Panc1 (cell line): Measurements from ENCODE around the gene KCNC3. TPM values are rescaled to one million over a fixed set of nuclear protein-coding genes. Genes with fewer than 3 reads are reported as not detected.

ENCODE experiments used
- ATAC-seq: fragments of 200-7000 bp; cut with Tn5 transposase; 2 replicates; pipeline ENCODE4 v1.9.1; 2020; ENCODE audit warnings: mild to moderate bottlenecking, moderate library complexity
- BruUV-seq: library from RNA; stranded (reverse); fragments of 400-500 nt; replicated peaks from 2 replicates; lab custom pipeline; 2021; lab: Mats Ljungman, UMichigan
- CTCF ChIA-PET: fragments of 300-600 bp; sonication (Branson Sonifier 250); formaldehyde crosslinking; loops from one replicate; lab custom pipeline; 2022; ENCODE audit warnings: antibody characterized with exemption; lab: Charles Lee
- POLR2A ChIA-PET: fragments of 300-600 bp; sonication (Branson Sonifier 250); formaldehyde crosslinking; loops from one replicate; lab custom pipeline; 2022; ENCODE audit warnings: antibody characterized with exemption; lab: Charles Lee
- DNase-seq: peaks from one replicate; pipeline ENCODE4 v3.0.0-alpha.2; 2010; ENCODE audit warnings: low read depth, low spot score
- H3K27ac ChIP-seq: 2 replicates; pipeline ENCODE4 v1.5.1; 2011; ENCODE audit warnings: mild to moderate bottlenecking, low read length, inconsistent platforms
- H3K27me3 ChIP-seq: fragments of 200-500 bp; sonication (Bioruptor generic); 2 replicates; pipeline ENCODE4 v1.6.0; 2014; ENCODE audit warnings: low read length, inconsistent platforms; ENCODE audit not compliant: control insufficient read depth, insufficient read depth
- H3K36me3 ChIP-seq: fragments of 200-500 bp; sonication (Bioruptor generic); 2 replicates; pipeline ENCODE4 v1.5.1; 2014; ENCODE audit warnings: inconsistent platforms, mild to moderate bottlenecking, low read length, moderate library complexity; ENCODE audit not compliant: control insufficient read depth, insufficient read depth
- H3K4me1 ChIP-seq: 2 replicates; pipeline ENCODE4 v1.5.1; 2011; ENCODE audit warnings: inconsistent platforms, mild to moderate bottlenecking, low read length, moderate library complexity; ENCODE audit not compliant: control insufficient read depth, insufficient read depth
- H3K4me3 ChIP-seq, 2 experiments: 2 replicates each; pipeline ENCODE4 v1.5.1; 2011 to 2012; ENCODE audit warnings: low read depth in 2 of 2, low read length in 2 of 2, mild to moderate bottlenecking in 2 of 2, inconsistent platforms in 1 of 2, moderate library complexity in 1 of 2
- H3K9me3 ChIP-seq: fragments of 200-500 bp; sonication (Bioruptor generic); 2 replicates; pipeline ENCODE4 v1.5.1; 2014; ENCODE audit warnings: low read depth, mild to moderate bottlenecking, inconsistent platforms, low read length, moderate library complexity; ENCODE audit not compliant: control insufficient read depth, insufficient read depth
- CTCF ChIP-seq: fragments of 450-650 bp; IDR thresholded peaks from 2 replicates; pipeline ENCODE4 v1.5.1; 2017; ENCODE audit warnings: mild to moderate bottlenecking
- POLR2AphosphoS5 ChIP-seq: IDR thresholded peaks from 2 replicates; pipeline ENCODE4 v1.6.1; 2012; ENCODE audit warnings: mild to moderate bottlenecking, low read depth, low read length, moderate library complexity
- REST ChIP-seq, 2 experiments: IDR thresholded peaks; 2 replicates each; pipeline ENCODE4 v1.6.1; 2011 to 2012; ENCODE audit warnings: low read depth in 2 of 2, control low read depth in 1 of 2, low read length in 1 of 2, mild to moderate bottlenecking in 1 of 2, moderate library complexity in 1 of 2; ENCODE audit not compliant: insufficient read depth in 1 of 2
- SIN3A ChIP-seq: IDR thresholded peaks from 2 replicates; pipeline ENCODE4 v1.6.1; 2012; ENCODE audit warnings: low read depth, mild to moderate bottlenecking, low read length, moderate library complexity, borderline replicate concordance; ENCODE audit not compliant: insufficient read depth
- TCF7L2 ChIP-seq: IDR thresholded peaks from 2 replicates; pipeline ENCODE4 v1.6.1; 2011; ENCODE audit warnings: mild to moderate bottlenecking, low read depth, low read length, inconsistent platforms
- in situ Hi-C: cut with HindIII; loops from 2 replicates; pipeline ENCODE4 v1.10.0; 2016; ENCODE audit warnings: low sequenced_read_pairs, low pct_unique_long_range_greater_than_20kb
- intact Hi-C: fragments of 100-400 bp; cut with micrococcal nuclease; formaldehyde crosslinking; loops from one replicate; pipeline ENCODE4 v1.10.0; 2022; ENCODE audit not compliant: unreplicated experiment
- total RNA-seq: library from RNA; stranded (reverse); gene quantifications from one replicate; pipeline ENCODE4 v1.2.1, GENCODE V29; 2021; ENCODE audit not compliant: unreplicated experiment

KCNC3 gene
- total RNA-seq, 1 experiment from 2014 or later, result 10.8 TPM

GRCh38 chr19:50285833-50286232 lies 43.3 kb downstream of the KCNC3 start:
- BruUV-seq, result no TSS peak
- POLR2A ChIA-PET, result no interaction called here
- no peaks in the 10 kb centered on the region for H3K27me3 ChIP-seq
- DNase-seq (no peak), ATAC-seq (no peak)
- H3K4me3 ChIP-seq, result no peak overlapping the region
- TF ChIP-seq SIN3A (no peak), REST (IDR thresholded peaks at IDR 0.05; ENCODE audit: insufficient read depth in 1 of 2, low read depth in 2 of 2, low read length in 1 of 2) (no peak)
- H3K4me1 ChIP-seq, result no peaks in the 10 kb centered on the region
- intact Hi-C loops (no loop called here), in situ Hi-C loops (no loop called here)
- CTCF ChIA-PET, result no interaction called here
- H3K27ac ChIP-seq, result no peak overlapping the region
- H3K9me3 ChIP-seq, result peaks cover 9% of the 10 kb centered on the region; the same call in 1 of the 2 replicates
- H3K36me3 ChIP-seq, result no peaks in the 10 kb centered on the region

- POLR2A ChIA-PET, result no interaction called here
- no peak overlapping the region for H3K27ac ChIP-seq
- TF ChIP-seq CTCF (no peak), POLR2AphosphoS5 (no peak), SIN3A (no peak), REST (IDR thresholded peaks at IDR 0.05; ENCODE audit: insufficient read depth in 1 of 2, low read depth in 2 of 2, low read length in 1 of 2) (no peak), TCF7L2 (no peak)
- no peak overlapping the region for H3K4me3 ChIP-seq
- H3K9me3 ChIP-seq, result peaks cover 9% of the 10 kb centered on the region; the same call in 1 of the 2 replicates
- ATAC-seq (no peak), DNase-seq (no peak)
- intact Hi-C loops, result no loop called here
- no peaks in the 10 kb centered on the region for H3K4me1 ChIP-seq
- CTCF ChIA-PET, result no interaction called here
- BruUV-seq, result no TSS peak
- H3K27me3 ChIP-seq, result no peaks in the 10 kb centered on the region
- in situ Hi-C loops, result no loop called here
- no peaks in the 10 kb centered on the region for H3K36me3 ChIP-seq
Measured at GRCh38 chr19:50281491-50281890, 47.7 kb downstream of the KCNC3 start.
